Liver (tissue), 9 donors: ENCODE results near the gene PLA2G2F. TPM values are rescaled to one million over a fixed set of nuclear protein-coding genes. Genes with fewer than 3 reads are reported as not detected.

Experiments used
- DNase-seq: peaks from one replicate; pipeline ENCODE4 v3.0.0-alpha.2; 2017; ENCODE audit warnings: low spot score
- H3K27ac ChIP-seq, 2 donors: one replicate each; pipeline ENCODE4 v1.7.0; 2013; ENCODE audit warnings: inconsistent platforms in 2 of 2, low read length in 2 of 2, control low read depth in 1 of 2, low read depth in 1 of 2, mild to moderate bottlenecking in 1 of 2
- H3K27me3 ChIP-seq, 4 donors: one replicate each; pipeline versions ENCODE4 v1.6.1 to v1.7.0; 2013; ENCODE audit warnings: low read length in 3 of 4, inconsistent platforms in 1 of 4, mild to moderate bottlenecking in 1 of 4, moderate library complexity in 1 of 4; ENCODE audit not compliant: control insufficient read depth in 4 of 4, insufficient read depth in 4 of 4
- H3K36me3 ChIP-seq, 4 donors: one replicate each; pipeline versions ENCODE4 v1.6.1 to v1.7.0; 2013; ENCODE audit warnings: low read length in 3 of 4, mild to moderate bottlenecking in 3 of 4, low read depth in 1 of 4, moderate library complexity in 1 of 4; ENCODE audit not compliant: control insufficient read depth in 4 of 4, insufficient read depth in 3 of 4
- H3K4me1 ChIP-seq, 4 donors: one replicate each; pipeline versions ENCODE4 v1.6.1 to v1.7.0; 2013; ENCODE audit warnings: low read length in 3 of 4, mild to moderate bottlenecking in 3 of 4, moderate library complexity in 1 of 4; ENCODE audit not compliant: control insufficient read depth in 4 of 4, insufficient read depth in 4 of 4
- H3K4me3 ChIP-seq, 3 donors: one replicate each; pipeline versions ENCODE4 v1.6.1 to v1.7.0; 2013; ENCODE audit warnings: low read length in 3 of 3, control low read depth in 1 of 3, low read depth in 1 of 3, mild to moderate bottlenecking in 1 of 3
- H3K9ac ChIP-seq, 2 donors: one replicate each; pipeline ENCODE4 v1.7.0; 2013; ENCODE audit warnings: low read length in 2 of 2, mild to moderate bottlenecking in 2 of 2, moderate library complexity in 2 of 2, control low read depth in 1 of 2, low read depth in 1 of 2
- H3K9me3 ChIP-seq, 4 donors: one replicate each; pipeline versions ENCODE4 v1.6.1 to v1.7.0; 2013; ENCODE audit warnings: low read length in 3 of 4; ENCODE audit not compliant: control insufficient read depth in 4 of 4
- ATF3 ChIP-seq: IDR thresholded peaks from 2 replicates; pipeline ENCODE4 v1.6.1; 2016; ENCODE audit warnings: antibody characterized with exemption
- FOXA1 ChIP-seq: IDR thresholded peaks from 2 replicates; pipeline ENCODE4 v1.6.1; 2016; ENCODE audit warnings: antibody characterized with exemption
- FOXA2 ChIP-seq: IDR thresholded peaks from 2 replicates; pipeline ENCODE4 v1.6.1; 2016; ENCODE audit warnings: antibody characterized with exemption
- GABPA ChIP-seq, 2 donors: IDR thresholded peaks in 1 of 2; conservative IDR thresholded peaks in 1 of 2; 2 replicates each; pipeline ENCODE4 v1.6.1; 2016; ENCODE audit warnings: antibody characterized with exemption in 2 of 2, mild to moderate bottlenecking in 1 of 2, moderate library complexity in 1 of 2
- HNF4G ChIP-seq: IDR thresholded peaks from 2 replicates; pipeline ENCODE4 v1.6.1; 2016; ENCODE audit warnings: antibody characterized with exemption
- NR2F2 ChIP-seq: IDR thresholded peaks from 2 replicates; pipeline ENCODE4 v1.6.1; 2016; ENCODE audit warnings: antibody characterized with exemption
- SP1 ChIP-seq: IDR thresholded peaks from 2 replicates; pipeline ENCODE4 v1.6.1; 2018; ENCODE audit warnings: antibody characterized with exemption, mild to moderate bottlenecking
- TAF1 ChIP-seq: conservative IDR thresholded peaks from 2 replicates; pipeline ENCODE4 v1.6.1; 2016; ENCODE audit warnings: antibody characterized with exemption, mild to moderate bottlenecking
- YY1 ChIP-seq: IDR thresholded peaks from 2 replicates; pipeline ENCODE4 v1.6.1; 2016; ENCODE audit warnings: antibody characterized with exemption, mild to moderate bottlenecking
- WGBS: extraction: QIAGEN DNeasy Blood & Tissue Kit; methylation state at CpG from one replicate; pipeline ENCODE4 v1.1.7; 2013; 5-methylcytosine and 5-hydroxymethylcytosine counted together
- polyA plus RNA-seq, 2 donors: library from polyadenylated mRNA; stranded (reverse) in 1 of 2; unstranded in 1 of 2; fragments of 200-250 nt in 1 of 2; fragments of >200 nt in 1 of 2; fragmentation: Nextera tagmentation in 1 of 2; extraction: Ambion mirVana in 1 of 2; gene quantifications; one replicate each; pipeline versions ENCODE4 v1.2.1 to v1.2.3, GENCODE V29; 2013 to 2015
- total RNA-seq, 2 donors: library from RNA; depleted of rRNA; stranded (reverse); fragments of >200 nt; gene quantifications; one replicate each; pipeline ENCODE4 v1.2.3, GENCODE V29; 2014
- TF ChIP-seq, protein P1 (sequence below): IDR thresholded peaks from 2 replicates; pipeline ENCODE4 v1.6.1; 2016; ENCODE audit warnings: antibody characterized with exemption
- TF ChIP-seq, protein P2 (sequence below): fragments of 150-350 bp; IDR thresholded peaks from 2 replicates; pipeline ENCODE4 v1.5.1; 2017; ENCODE audit warnings: improper control_type of control experiment, low read depth, low read length; ENCODE audit not compliant: missing input control
- TF ChIP-seq, protein P3 (sequence below): IDR thresholded peaks from 2 replicates; pipeline ENCODE4 v1.6.1; 2016; ENCODE audit warnings: antibody characterized with exemption, mild to moderate bottlenecking
- TF ChIP-seq, protein P4 (sequence below): IDR thresholded peaks from 2 replicates; pipeline ENCODE4 v1.6.1; 2016; ENCODE audit warnings: antibody characterized with exemption
- donor health status: healthy.
- donor health status: healthy.
- donor health status: healthy.
- donor health status: healthy.
- donor health status: healthy.

PLA2G2F gene
- total and polyA plus RNA-seq, 4 donors = under 0.01 TPM; not detected in 3

GRCh38 chr1:20198296-20198695 is 59.2 kb downstream of the PLA2G2F start:
- WGBS = 92% methylated on average over 1 of the region's 1 CpG

GRCh38 chr1:20198918-20199317 is 59.8 kb downstream of the PLA2G2F start:
- Histone ChIP-seq H3K27me3 (no peaks in the 10 kb centered on the region), H3K9ac (no peak overlapping the region), H3K27ac (no peak overlapping the region), H3K4me3 (no peak overlapping the region), H3K9me3 (no peaks in the 10 kb centered on the region), H3K4me1 (peaks cover 0 to 14% (median 10%) of the 10 kb centered on the region in 4 donors), H3K36me3 (no peaks in the 10 kb centered on the region)
- DNase-seq = no peak
- WGBS = 66% methylated on average over 7 of the region's 7 CpGs
- no peak for TF ChIP-seq GABPA (IDR thresholded peaks at IDR 0.05 in 1 of 2, conservative IDR thresholded peaks at IDR 0.05 in 1 of 2)
- TF ChIP-seq, protein P1, sequence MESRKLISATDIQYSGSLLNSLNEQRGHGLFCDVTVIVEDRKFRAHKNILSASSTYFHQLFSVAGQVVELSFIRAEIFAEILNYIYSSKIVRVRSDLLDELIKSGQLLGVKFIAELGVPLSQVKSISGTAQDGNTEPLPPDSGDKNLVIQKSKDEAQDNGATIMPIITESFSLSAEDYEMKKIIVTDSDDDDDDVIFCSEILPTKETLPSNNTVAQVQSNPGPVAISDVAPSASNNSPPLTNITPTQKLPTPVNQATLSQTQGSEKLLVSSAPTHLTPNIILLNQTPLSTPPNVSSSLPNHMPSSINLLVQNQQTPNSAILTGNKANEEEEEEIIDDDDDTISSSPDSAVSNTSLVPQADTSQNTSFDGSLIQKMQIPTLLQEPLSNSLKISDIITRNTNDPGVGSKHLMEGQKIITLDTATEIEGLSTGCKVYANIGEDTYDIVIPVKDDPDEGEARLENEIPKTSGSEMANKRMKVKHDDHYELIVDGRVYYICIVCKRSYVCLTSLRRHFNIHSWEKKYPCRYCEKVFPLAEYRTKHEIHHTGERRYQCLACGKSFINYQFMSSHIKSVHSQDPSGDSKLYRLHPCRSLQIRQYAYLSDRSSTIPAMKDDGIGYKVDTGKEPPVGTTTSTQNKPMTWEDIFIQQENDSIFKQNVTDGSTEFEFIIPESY = no peak

More at GRCh38 chr1:20198296-20198695, 59.2 kb downstream of the PLA2G2F start:
- Histone ChIP-seq H3K27me3 (no peaks in the 10 kb centered on the region), H3K4me3 (no peak overlapping the region), H3K9me3 (no peaks in the 10 kb centered on the region), H3K9ac (no peak overlapping the region), H3K27ac (no peak overlapping the region), H3K36me3 (no peaks in the 10 kb centered on the region), H3K4me1 (peaks cover 0 to 14% (median 10%) of the 10 kb centered on the region in 4 donors)
- TF ChIP-seq FOXA1 = no peak
- TF ChIP-seq NR2F2 = no peak
- no peak for TF ChIP-seq YY1
- TF ChIP-seq TAF1 = no peak
- no peak for TF ChIP-seq HNF4G
- TF ChIP-seq ATF3 = no peak
- TF ChIP-seq SP1 = no peak
- no peak for TF ChIP-seq GABPA (IDR thresholded peaks at IDR 0.05 in 1 of 2, conservative IDR thresholded peaks at IDR 0.05 in 1 of 2)
- TF ChIP-seq, protein P1 = no peak
- TF ChIP-seq, protein P2, sequence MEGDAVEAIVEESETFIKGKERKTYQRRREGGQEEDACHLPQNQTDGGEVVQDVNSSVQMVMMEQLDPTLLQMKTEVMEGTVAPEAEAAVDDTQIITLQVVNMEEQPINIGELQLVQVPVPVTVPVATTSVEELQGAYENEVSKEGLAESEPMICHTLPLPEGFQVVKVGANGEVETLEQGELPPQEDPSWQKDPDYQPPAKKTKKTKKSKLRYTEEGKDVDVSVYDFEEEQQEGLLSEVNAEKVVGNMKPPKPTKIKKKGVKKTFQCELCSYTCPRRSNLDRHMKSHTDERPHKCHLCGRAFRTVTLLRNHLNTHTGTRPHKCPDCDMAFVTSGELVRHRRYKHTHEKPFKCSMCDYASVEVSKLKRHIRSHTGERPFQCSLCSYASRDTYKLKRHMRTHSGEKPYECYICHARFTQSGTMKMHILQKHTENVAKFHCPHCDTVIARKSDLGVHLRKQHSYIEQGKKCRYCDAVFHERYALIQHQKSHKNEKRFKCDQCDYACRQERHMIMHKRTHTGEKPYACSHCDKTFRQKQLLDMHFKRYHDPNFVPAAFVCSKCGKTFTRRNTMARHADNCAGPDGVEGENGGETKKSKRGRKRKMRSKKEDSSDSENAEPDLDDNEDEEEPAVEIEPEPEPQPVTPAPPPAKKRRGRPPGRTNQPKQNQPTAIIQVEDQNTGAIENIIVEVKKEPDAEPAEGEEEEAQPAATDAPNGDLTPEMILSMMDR = no peak
- TF ChIP-seq, protein P3, sequence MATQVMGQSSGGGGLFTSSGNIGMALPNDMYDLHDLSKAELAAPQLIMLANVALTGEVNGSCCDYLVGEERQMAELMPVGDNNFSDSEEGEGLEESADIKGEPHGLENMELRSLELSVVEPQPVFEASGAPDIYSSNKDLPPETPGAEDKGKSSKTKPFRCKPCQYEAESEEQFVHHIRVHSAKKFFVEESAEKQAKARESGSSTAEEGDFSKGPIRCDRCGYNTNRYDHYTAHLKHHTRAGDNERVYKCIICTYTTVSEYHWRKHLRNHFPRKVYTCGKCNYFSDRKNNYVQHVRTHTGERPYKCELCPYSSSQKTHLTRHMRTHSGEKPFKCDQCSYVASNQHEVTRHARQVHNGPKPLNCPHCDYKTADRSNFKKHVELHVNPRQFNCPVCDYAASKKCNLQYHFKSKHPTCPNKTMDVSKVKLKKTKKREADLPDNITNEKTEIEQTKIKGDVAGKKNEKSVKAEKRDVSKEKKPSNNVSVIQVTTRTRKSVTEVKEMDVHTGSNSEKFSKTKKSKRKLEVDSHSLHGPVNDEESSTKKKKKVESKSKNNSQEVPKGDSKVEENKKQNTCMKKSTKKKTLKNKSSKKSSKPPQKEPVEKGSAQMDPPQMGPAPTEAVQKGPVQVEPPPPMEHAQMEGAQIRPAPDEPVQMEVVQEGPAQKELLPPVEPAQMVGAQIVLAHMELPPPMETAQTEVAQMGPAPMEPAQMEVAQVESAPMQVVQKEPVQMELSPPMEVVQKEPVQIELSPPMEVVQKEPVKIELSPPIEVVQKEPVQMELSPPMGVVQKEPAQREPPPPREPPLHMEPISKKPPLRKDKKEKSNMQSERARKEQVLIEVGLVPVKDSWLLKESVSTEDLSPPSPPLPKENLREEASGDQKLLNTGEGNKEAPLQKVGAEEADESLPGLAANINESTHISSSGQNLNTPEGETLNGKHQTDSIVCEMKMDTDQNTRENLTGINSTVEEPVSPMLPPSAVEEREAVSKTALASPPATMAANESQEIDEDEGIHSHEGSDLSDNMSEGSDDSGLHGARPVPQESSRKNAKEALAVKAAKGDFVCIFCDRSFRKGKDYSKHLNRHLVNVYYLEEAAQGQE = no peak
- TF ChIP-seq FOXA2 = no peak
- TF ChIP-seq, protein P4, sequence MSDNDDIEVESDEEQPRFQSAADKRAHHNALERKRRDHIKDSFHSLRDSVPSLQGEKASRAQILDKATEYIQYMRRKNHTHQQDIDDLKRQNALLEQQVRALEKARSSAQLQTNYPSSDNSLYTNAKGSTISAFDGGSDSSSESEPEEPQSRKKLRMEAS = no peak
- no peak for DNase-seq
